ENCODE data around the gene NAA16.
"Not testable (repeated sequence)": the region's sequence is repeated elsewhere in the genome, so short reads cannot be mapped to it uniquely, and the experiment has no call there.

Gene NAA16

GRCh38 chr13:41411522-41411921, 100.5 kb downstream of the NAA16 start:
- no peak for DNase-seq

- DNase-seq: no peak
Measured at GRCh38 chr13:41413872-41414271, 102.8 kb downstream of the NAA16 start.

- DNase-seq: no peak
Measured at GRCh38 chr13:41416276-41416675, 105.2 kb downstream of the NAA16 start.

- DNase-seq: no peak
Measured at GRCh38 chr13:41418027-41418426, 107.0 kb downstream of the NAA16 start.

GRCh38 chr13:41418731-41419130, 107.7 kb downstream of the NAA16 start:
- DNase-seq: no peak

- DNase-seq: no peak
Measured at GRCh38 chr13:41419206-41419605, 108.1 kb downstream of the NAA16 start.

- DNase-seq: no peak
Measured at GRCh38 chr13:41420146-41420545, 109.1 kb downstream of the NAA16 start.

- DNase-seq: not testable (repeated sequence)
Measured at GRCh38 chr13:41421330-41421729, 110.3 kb downstream of the NAA16 start.

- not testable (repeated sequence) for DNase-seq
Measured at GRCh38 chr13:41421983-41422382, 110.9 kb downstream of the NAA16 start.

- not testable (repeated sequence) for DNase-seq
Measured at GRCh38 chr13:41423259-41423658, 112.2 kb downstream of the NAA16 start.

GRCh38 chr13:41424675-41425074, 113.6 kb downstream of the NAA16 start:
- not testable (repeated sequence) for DNase-seq

GRCh38 chr13:41426047-41426446, 115.0 kb downstream of the NAA16 start:
- no peak for DNase-seq
